KBM-7 (cell line): Measurements from ENCODE around the gene RGS17.
A peak's percentile ranks its signal among the peaks of the same experiment; 100 is the strongest.
"Not testable (repeated sequence)": the region's sequence is repeated elsewhere in the genome, so short reads cannot be mapped to it uniquely, and the experiment has no call there.

Experiments
- DNase-seq: peaks from one replicate; pipeline ENCODE4 v3.0.0-alpha.2; 2015
- in situ Hi-C: fragments of 300-500 bp; cut with MboI; formaldehyde crosslinking; loops from 2 replicates; pipeline ENCODE4 v1.14.3; 2020; ENCODE audit warnings: low sequenced_read_pairs, low pct_unique_long_range_greater_than_20kb, mixed read lengths

RGS17 gene

DNA sequence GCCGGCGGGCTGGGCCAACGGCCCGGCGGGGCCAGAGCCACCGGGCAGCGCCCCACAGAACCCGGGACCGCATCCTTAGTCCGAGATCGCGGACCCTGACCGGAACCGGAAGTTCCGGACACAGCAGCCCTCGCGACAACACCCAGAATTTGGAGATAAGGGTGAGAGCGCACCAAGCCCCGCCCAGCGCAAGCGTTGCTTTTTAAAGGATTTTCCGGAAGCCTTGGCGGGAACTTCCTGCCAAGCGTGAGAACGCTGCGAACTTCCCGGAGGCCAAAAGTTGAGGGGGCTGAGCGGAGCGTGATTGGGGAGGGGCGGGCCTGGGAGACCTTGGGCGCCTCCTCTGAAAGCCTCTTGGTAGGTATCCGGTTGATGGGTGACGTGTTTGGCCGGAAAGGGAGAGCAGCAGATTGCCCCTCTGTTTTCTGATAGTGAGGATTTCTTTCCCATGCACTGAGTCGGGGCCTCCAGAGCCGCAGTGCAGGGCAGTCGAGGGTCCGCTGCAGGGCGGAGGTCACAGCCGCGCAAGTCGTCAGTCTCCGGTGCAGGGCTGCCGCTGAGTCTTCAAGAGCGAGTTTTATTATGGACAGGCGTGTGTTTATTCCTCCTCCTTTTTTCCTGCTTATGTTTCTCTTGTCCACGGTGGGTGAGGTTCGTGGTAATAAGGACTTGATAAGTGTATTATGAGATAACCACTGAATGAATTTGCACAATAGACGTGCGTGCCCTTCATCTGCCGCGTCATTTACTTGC lies 128.3 kb downstream of the RGS17 start, which contains the start of gene MTRF1L:
Gene MTRF1L (minus strand): TSS at position 97 of the 753 bp plus-strand sequence. CDS start 24 bp downstream, at position 73.
- DNase-seq = peak; percentile 97
- in situ Hi-C loops = no loop called here

DNA sequence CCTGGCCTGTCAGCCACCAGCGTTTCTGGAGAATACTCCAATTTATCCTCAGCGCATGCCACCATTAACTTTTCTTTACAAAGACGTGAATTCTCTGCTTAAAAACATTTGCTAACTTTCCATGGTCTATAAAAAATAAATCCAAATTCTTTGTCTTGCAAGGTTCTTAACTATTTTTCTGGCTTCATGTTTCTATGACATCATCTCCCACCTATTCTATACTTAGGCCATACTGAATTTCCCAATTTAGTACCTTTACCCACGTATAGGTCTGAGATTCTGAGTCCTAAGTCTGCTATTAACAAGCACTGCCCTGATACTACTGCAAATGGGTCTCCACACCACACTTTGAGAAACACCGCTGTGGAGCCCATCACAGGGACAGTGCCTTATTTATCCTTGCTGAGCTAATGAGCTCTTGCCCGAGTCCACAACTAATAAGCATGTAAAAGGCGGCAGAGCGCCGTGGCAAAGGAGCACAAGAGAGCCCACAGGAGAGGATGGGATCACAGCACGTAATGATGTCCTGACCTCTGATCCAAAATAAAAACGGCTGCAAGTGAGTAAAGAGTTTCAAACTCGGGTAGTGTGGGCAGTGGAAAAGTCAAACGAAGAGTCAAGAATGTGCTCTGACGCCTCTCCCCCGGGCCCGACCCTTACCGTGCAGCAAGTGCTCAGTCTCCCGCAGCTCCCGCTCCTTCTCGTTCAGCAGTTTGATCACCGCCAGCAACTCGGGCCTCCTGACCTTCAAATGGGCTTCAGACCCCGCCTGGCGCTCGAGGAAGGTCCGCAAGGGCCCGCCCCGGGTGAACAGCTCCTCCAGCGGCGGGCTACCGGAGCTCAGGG lies 129.1 kb downstream of the RGS17 start:
- peak; percentile 47 for DNase-seq
- in situ Hi-C loops = no loop called here

DNA sequence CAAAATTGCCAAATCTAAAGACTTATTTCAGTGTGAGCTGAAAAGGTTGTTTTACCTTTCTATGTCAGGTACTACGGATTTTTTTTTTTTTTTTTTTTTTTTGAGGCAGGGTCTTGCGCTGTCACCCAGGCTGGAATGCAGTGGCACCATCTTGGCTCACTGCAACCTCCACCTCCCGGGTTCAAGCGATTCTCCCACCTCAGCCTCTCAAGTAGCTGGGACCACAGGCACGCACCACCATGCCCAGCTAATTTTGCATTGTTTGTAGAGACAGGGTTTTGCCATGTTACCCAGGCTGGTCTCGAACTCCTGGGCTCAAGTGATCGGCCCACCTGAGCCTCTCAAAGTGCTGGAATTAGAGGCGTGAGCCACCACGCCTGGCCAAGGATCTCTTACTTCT lies 130.3 kb downstream of the RGS17 start:
- DNase-seq, in situ Hi-C loops: not testable (repeated sequence)

DNA sequence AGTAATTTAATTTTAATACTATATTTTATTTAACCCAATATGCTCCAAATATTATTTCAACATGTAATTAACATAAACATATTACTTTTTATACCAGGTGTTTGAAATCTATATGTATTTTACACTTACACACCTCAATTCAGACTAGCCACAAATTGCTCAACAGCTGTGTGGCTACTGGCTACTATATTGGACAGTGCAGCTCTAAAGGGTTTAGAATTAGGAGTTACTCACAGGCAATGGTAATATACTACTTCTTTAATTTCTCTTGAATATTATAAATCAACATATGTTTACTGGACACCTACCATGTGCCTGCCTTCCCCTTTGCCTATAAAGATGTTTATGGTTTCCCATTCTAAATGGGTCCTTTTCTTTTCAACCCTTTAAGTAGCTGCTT lies 130.8 kb downstream of the RGS17 start:
- in situ Hi-C loops = no loop called here
- DNase-seq = no peak

DNA sequence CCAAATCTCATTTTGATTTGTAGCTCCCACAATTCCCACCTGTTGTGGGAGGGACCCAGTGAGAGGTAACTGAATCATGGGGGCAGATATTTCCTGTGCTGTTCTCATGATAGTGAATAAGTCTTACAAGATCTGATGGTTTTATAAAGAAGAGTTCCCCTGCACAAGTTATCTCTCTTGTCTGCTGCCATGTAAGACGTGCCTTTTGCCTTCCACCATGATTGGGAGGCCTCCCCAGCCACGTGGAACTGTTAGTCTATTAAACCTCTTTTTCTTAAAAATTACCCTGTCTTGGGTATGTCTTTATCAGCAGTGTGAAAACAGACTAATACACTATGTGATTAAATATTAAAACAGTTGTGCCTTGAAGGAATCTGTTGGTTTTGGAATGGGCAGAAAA lies 131.5 kb downstream of the RGS17 start:
- in situ Hi-C loops = not testable (repeated sequence)

DNA sequence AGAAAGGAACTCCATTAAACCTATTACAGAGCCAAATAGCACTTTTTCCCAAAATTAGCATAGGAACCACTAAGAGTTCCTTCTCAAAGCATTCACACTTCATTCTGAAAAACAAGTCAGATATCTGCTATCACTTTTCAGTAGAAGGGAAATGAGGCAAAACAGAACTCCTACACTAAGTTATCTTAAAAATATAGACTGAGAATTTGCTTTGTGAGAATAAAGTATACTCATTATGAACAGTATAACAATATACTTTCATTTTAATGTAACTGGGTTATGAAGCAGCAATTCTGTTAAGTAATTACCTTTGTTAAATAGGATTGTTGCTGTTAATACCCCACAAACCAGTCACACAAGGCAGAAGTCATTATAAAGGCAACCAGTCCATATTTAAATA lies 137.2 kb downstream of the RGS17 start:
- in situ Hi-C loops = no loop called here
- DNase-seq = no peak

More for the DNA sequence above, 131.5 kb downstream of the RGS17 start:
- not testable (repeated sequence) for DNase-seq

DNA sequence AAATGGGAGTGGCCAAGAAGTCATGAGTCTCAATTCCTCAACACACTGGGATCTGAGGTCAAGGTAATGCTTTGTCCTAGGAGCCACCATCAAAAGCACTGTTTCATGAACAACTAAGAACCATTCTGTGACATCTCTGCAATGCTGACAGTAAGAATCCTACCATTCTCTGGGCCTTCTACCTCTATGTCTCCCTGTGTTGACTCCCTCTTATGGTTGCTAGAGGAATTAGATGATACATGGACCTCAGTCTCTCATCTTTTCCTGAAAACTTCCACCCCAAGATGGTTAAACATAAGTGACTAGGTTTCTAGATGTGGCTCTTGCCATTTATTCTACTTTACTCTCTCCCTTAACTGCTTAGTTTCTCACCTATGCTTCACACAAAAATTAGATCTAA lies 137.7 kb downstream of the RGS17 start:
- no peak for DNase-seq
- in situ Hi-C loops = no loop called here

DNA sequence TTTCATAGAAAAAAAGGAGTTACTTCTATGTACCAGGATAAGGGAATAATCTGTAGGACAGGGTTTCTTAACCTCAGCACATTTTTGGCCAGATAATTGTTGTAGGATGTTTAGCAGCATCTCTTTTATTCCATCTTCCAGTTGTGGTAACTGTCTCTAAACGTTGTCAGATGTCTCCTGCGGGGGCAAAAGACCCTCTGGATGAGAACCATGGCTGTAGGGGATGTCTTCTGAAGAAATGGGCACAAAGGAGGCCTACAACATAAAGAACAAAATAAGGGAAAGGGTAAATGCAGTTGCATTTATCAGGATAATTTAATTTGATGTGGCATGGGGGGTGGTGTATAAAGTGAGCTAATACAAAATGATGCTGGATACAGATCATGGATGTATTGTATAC lies 144.1 kb downstream of the RGS17 start:
- DNase-seq = no peak
- in situ Hi-C loops = no loop called here

DNA sequence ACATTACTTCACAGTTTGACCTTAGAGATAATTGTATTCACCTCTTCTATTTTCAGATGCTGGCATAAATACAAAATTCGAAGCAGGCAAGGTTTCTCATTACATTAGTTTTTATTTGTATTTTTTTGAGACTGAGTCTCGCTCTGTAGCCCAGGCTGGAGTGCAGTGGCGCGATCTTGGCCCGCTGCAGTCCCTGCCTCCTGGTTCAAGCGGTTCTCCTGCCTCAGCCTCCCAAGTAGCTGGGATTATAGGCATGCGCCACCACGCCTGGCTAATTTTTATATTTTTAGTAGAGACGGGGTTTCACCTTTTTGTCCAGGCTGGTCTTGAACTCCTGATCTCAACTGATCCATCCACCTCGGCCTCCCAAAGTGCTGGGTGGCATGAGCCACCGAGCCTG lies 145.8 kb downstream of the RGS17 start:
- in situ Hi-C loops, DNase-seq: not testable (repeated sequence)

DNA sequence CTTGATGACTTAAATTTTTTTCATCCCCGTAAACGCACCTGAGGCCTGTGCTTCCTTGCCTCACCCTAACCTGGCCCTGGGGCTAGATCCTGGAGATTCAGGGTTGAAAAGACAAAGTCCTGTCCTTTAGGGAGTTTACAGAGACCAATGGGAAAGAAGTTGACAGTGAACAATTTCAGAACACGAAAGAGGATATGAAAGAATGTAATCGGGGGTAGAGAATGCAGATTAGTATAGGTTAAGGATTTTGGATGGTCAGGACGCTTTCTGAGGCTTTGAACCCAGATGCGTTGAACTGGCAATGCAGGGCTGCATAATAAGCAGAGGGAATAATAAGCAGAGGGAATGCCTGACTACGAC lies 146.6 kb downstream of the RGS17 start:
- DNase-seq = peak; percentile 20
- in situ Hi-C loops = no loop called here

DNA sequence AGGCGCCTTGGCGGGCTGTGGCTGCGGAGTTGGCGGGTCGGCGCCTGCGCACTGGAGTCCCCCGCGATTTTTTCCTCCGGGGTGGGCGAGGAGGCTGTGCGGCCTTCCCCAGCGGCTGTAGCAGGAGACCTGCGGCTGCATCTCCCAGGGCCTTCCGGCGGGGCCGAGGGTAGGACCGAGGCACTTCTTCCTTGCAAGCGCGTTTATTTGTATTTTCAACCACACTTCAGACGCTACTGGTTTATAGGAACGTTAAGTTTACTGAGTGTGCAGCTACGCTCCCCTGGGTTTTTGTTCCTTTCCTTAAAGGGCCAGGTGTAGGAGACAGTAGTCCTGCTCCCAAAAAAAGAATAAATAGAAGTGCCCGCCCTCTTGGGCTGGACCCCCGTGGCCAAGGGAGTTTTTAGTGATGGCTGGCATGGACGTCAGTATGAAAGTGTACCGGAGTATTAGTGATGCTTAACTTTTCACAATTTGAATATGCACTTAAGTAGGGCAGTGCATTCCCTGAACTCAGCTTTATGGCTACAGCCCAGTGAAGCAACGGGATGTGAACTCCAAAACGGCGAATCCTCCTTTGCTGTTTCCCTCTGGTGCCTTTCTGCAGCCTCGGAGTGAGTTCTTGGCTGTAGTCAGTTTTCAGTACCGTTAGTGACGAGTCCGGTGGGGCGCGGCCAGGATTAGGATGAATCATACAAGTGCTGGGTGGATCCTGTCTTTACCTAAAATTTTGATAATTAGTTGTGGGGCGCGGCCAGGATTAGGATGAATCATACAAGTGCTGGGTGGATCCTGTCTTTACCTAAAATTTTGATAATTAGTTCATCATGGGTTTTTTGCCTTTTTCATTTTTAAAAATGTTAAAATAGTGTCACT lies 147.2 kb downstream of the RGS17 start:
- DNase-seq = peak; percentile 97
- in situ Hi-C loops = no loop called here

DNA sequence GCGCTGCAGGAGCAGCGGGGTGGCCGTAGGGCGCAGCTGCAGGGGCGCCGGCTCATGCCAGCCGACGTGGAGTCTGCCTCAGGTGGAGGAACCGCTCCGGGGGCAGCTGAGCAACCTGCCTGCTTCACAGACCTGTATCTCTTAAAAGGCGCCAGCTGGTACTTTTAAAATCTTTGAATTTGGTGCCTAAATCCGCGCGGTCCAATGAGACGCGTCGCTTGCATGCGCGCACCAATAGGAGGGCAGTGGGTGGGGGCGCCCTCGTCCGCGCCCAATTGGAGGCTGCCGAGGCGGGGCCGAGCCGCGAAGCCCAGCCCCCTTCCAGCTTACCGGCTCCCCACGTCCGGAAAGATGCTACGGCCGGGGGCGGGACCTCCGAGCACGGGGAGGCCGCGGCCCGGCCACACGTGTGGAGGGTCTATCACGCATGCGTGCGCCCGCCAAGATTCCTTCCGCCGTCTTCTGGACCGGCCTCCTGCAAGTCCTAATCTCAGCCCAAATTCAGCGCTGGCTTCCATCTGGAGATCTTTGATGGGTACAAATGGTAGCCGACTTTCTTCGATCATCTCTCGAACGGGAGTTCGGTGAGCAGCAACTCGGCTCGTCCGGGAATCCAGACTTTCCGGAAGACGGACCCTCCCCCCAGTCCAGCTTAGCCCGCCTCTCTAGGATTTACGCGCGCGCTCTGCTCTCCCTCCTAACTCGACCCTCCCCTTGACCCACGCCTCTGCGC lies 148.0 kb downstream of the RGS17 start, which contains the start of gene FBXO5:
Gene FBXO5 (minus strand): TSS at position 138 of the 733 bp plus-strand sequence. CDS start 82 bp downstream, at position 56.
- in situ Hi-C loops = no loop called here
- peak; percentile 100 for DNase-seq

DNA sequence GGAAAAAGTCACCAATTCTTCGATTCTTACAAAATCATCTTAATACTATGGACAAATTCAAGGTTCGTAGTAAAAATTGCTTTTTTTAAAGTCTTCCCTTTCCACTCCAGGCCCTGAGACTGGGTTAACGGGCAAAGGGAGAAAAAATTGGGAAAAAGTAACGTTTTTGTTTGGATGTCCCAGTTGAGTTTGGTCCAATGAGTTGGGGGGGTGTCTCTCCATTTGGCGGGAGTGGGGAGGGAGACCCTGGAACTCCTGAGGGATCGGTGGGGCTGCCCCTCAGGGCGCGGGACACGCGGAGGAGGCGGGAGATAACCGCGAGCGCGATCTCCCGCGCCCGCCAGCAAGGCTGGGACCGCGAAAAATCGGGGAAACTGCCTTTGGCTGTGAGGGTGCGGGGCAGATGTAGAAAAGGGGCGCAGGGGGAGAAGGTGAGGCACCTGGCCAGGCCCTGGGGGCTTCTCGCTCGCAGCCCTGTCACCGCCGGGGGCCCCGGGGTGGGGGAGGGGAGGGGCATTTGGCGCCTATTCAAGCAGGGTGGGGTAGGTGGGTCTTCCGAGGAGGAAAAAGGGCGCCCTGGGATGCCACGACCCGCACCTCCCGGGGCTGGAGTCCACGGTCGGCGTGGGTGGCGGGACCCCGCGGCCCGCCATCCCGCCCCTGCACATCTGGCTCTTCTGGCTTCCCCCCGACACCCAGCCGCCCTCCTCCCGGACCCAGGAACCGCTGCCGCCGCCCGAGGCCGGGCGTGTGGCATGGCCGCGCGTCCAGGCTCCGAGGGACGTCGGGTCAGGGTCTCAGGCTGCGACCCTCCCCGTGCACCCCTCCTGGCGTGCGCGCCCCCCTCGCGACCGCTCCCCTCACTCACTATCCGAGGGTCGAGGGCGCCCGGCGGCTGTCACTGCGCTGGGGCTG lies 148.8 kb downstream of the RGS17 start:
- in situ Hi-C loops = no loop called here
- DNase-seq = peak; percentile 28

DNA sequence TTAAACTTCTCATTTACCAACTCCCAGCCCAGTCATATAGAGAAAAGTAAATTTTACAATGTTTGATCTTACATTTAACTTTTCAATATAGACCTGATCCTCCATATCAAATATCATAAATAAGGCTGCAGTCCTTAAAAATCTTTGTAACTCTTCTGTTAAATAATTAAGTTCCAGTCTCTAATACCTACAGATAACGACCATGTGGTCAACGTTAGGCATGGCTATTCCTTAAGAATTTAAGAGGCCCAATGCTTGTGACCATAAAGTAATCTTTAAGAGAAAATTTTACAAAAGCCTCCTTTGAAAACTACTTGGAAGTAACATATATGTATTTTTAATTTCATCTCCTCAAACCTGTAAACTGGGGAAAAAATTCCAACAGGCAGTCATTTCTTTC lies 149.9 kb downstream of the RGS17 start:
- in situ Hi-C loops = no loop called here
- DNase-seq = no peak

DNA sequence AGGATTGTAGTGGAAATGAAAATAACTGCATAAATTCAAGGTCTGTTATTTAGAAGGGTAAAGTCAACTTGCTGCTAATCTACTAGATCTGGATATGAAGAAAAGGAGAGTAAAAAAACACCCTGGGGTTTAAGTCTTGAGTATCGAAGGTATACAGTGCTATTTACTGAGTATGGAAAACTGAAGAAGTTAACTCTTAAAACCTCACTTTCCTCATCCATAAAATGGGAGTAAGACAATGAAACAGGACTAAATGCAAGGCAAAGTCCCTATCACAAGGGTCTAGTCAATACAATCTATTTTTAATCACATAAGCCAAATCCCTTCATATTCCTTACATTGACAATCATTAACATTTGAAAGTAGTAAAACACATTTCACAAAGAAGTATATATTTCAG lies 150.4 kb downstream of the RGS17 start:
- no peak for DNase-seq
- in situ Hi-C loops = no loop called here

DNA sequence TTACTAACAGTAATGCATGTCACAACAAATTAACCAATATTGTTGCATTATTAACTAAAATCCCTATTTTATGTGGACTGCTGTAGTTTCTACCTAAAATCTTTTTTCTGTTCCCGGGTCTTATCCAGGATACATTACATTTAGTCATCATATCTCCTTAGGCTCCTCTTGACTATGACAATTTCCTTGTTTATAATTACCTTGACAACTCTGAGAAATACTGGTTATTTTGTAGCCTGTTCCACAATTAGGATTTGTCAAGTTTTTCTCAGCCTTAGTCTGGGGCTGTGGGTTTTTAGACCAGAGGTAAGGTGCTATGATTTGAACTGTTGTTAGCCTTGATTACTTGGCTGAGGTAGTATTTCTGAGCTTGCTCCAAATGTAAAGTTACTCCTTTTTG lies 152.0 kb downstream of the RGS17 start:
- in situ Hi-C loops = no loop called here
- no peak for DNase-seq

DNA sequence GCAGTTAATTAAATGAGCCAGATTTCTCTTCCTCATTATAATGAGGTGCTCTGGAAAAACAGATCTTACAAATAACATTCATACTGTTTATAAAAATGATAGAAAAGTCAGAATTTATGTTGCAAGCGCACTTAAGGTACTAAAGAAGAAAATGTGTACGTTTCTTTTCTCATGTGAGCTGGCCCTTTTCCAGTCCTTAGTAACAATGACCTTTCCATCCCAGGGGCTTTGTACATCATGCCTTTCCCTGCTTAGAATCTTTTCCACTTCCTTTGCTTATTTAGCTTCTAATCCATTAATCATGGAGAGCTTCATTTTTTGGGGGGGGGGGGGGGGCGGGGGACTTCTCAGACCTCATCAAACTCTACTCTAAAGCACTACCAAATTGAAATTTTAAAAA lies 153.0 kb downstream of the RGS17 start:
- in situ Hi-C loops = no loop called here
- DNase-seq = no peak

DNA sequence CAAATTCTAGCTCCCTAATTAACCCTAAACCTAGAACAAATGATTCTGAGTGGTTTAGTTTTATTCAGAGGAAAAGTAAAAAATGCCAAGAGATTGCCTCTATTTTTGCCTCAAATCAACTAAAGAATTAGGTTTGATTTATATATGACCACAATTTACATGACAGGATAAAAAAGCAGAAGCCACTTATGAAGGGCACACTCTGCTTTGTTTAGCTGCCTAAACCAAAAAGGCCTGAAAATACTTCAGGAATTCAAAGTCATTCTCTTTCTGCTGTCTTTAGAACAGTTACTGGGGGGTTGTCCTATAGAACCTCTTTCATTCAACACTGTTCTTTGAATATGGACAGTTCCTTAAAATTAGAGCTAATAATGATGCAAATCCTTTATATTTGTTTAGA lies 153.5 kb downstream of the RGS17 start:
- no peak for DNase-seq
- in situ Hi-C loops = no loop called here
